ENCODE measurements around the gene PHLDB2. TPM values are rescaled to one million over a fixed set of nuclear protein-coding genes. Genes with fewer than 3 reads are reported as not detected.
"Not testable (repeated sequence)": the region's sequence is repeated elsewhere in the genome, so short reads cannot be mapped to it uniquely, and the experiment has no call there.

Gene PHLDB2
- 1 to 10 TPM; 1.9 to 2.2 TPM for total RNA-seq
- 8.1 TPM for polyA plus RNA-seq

DNA sequence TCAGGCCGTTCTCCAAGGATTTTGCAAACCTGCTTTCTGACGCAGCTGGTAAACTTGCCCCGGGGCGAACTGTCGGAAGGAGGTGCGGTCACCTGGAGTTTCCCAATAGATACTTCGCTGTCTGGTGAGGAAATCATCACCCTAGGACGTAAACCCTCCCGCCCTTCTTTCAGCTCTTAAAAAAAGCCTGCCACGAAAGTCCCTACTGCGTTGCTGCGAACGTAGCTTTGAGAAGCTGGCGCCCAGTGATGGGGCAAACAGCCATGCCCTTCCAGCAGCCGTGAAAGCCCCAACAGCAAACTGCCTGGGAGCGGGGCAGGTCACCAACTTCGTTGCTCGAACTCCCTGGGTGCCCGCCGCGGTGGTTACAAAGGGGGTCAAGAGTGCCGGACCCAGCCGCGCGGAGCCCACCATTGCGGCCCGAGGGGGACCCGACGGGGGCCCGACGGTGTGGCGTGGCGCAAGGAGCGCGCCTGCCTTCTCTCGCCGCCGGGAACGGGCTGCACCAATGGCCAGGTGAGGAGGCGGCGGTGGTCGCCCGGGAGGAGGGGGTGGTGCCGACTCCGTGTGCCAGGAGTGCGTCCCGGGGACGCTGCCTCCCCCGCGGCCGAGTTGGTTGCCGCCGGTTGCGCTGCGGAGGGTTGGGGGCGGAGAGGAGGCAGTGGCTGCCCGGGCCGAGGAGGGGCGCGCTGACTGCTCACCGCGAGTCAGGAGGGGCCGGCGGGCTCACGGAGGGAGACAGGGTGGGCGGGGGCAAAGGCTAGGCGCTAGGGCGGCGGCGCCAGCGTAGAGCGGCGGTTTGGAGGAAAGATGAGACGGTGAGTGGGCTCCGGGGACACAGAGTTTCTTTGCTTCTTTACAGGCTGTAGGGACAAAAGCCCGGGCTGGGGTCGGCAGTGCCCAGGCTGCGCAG lies at the start of gene PHLDB2:
Gene PHLDB2, plus strand, starts transcription at position 205 of the 913 bp plus-strand sequence. CDS start 24,813 bp downstream, outside the sequence.
- DNase-seq, result peak; percentile 42 to 84 (median 62)
- H3K36me3 Mint-ChIP-seq, result peaks cover 0 to 9% (median 0%) of the 10 kb centered on the region in 3 donors
- no peaks in the 10 kb centered on the region for H3K9me3 Mint-ChIP-seq
- peak within 1 kb of the TSS; percentile 61 for H3K27ac ChIP-seq (ENCODE audit: low read depth, low read length)
- H3K27me3 ChIP-seq (ENCODE audit: insufficient read depth, low read length, poor library complexity, severe bottlenecking), result peaks cover 5% of the 10 kb centered on the region
- H3K4me1 ChIP-seq (ENCODE audit: insufficient read depth, low read length), result peaks cover 6% of the 10 kb centered on the region
- H3K27me3 Mint-ChIP-seq, result peaks cover 0 to 2% of the 10 kb centered on the region in 2 donors
- no peaks in the 10 kb centered on the region for H3K9me3 ChIP-seq (ENCODE audit: low read length)
- POLR2A ChIA-PET, result interaction anchor here (0.6 to 1.7 kb wide), 7 partner anchors 10 to 241 kb away, joined by 3 to 11 read pairs (median 5); partner anchors contain the start of gene ABHD10
- CTCF ChIA-PET, result interaction anchor here (0.7 to 2.8 kb wide), 21 partner anchors 7 to 220 kb away, joined by 3 to 42 read pairs (median 3); partner anchors contain the start of gene ABHD10
- H3K4me3 Mint-ChIP-seq, result peak within 1 kb of the TSS; percentile 94 to 99 (median 97)
- peaks cover 30 to 33% (median 32%) of the 10 kb centered on the region in 3 donors for H3K4me1 Mint-ChIP-seq
- no peaks in the 10 kb centered on the region for H3K36me3 ChIP-seq (ENCODE audit: insufficient read depth, low read length)
- peak within 1 kb of the TSS; percentile 87 to 98 (median 94) for H3K27ac Mint-ChIP-seq
- peak within 1 kb of the TSS; percentile 78 for H3K4me3 ChIP-seq (ENCODE audit: low read length)

- H3K27ac ChIP-seq (ENCODE audit: low read depth, low read length), result no peak overlapping the region
- Mint-ChIP-seq H3K4me1 (no peaks in the 10 kb centered on the region), H3K36me3 (peaks cover 0 to 9% (median 0%) of the 10 kb centered on the region in 3 donors), H3K4me3 (no peak overlapping the region), H3K27me3 (peaks cover 0 to 4% of the 10 kb centered on the region in 2 donors), H3K9me3 (peaks cover 3 to 8% (median 8%) of the 10 kb centered on the region in 5 donors), H3K27ac (no peak overlapping the region)
- no peaks in the 10 kb centered on the region for H3K9me3 ChIP-seq (ENCODE audit: low read length)
- POLR2A ChIA-PET, result no interaction called here
- CTCF ChIA-PET, result no interaction called here
- no peaks in the 10 kb centered on the region for H3K36me3 ChIP-seq (ENCODE audit: insufficient read depth, low read length)
- H3K4me1 ChIP-seq (ENCODE audit: insufficient read depth, low read length), result no peaks in the 10 kb centered on the region
- no peaks in the 10 kb centered on the region for H3K27me3 ChIP-seq (ENCODE audit: insufficient read depth, low read length, poor library complexity, severe bottlenecking)
- DNase-seq, result no peak
- no peak overlapping the region for H3K4me3 ChIP-seq (ENCODE audit: low read length)
These were observed 48.2 kb upstream of the PHLDB2 start for GRCh38 chr3:111810909-111811308.

DNA sequence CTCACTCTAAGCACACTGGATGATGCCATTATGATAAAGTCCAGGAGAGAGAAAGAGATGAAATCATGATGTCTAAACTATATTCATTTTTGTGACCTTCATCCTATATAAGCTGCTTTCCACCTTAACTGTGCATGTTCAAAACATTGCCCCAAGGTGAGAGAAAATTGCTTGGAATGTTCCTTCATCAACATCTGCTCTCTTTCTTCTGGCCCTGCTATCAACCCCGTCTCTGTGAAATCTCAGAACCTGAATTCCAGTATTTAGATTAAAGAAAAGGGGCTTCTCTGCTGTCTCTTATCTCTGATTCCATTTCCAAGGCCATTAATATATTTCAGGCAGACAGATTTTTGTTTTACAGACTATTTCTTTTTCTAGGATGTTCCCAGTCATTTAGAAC lies 47.3 kb upstream of the PHLDB2 start:
- ChIA-PET POLR2A (no interaction called here), CTCF (no interaction called here)
- Mint-ChIP-seq H3K27me3 (peaks cover 0 to 4% of the 10 kb centered on the region in 2 donors), H3K36me3 (peaks cover 0 to 12% (median under 1%) of the 10 kb centered on the region in 3 donors), H3K4me1 (no peaks in the 10 kb centered on the region), H3K4me3 (no peak overlapping the region), H3K27ac (no peak overlapping the region), H3K9me3 (peaks cover 5 to 15% (median 8%) of the 10 kb centered on the region in 5 donors)
- no peak overlapping the region for H3K4me3 ChIP-seq (ENCODE audit: low read length)
- H3K27ac ChIP-seq (ENCODE audit: low read depth, low read length), result no peak overlapping the region
- DNase-seq, result no peak
- H3K36me3 ChIP-seq (ENCODE audit: insufficient read depth, low read length), result no peaks in the 10 kb centered on the region
- no peaks in the 10 kb centered on the region for H3K27me3 ChIP-seq (ENCODE audit: insufficient read depth, low read length, poor library complexity, severe bottlenecking)
- H3K4me1 ChIP-seq (ENCODE audit: insufficient read depth, low read length), result no peaks in the 10 kb centered on the region
- H3K9me3 ChIP-seq (ENCODE audit: low read length), result no peaks in the 10 kb centered on the region

DNA sequence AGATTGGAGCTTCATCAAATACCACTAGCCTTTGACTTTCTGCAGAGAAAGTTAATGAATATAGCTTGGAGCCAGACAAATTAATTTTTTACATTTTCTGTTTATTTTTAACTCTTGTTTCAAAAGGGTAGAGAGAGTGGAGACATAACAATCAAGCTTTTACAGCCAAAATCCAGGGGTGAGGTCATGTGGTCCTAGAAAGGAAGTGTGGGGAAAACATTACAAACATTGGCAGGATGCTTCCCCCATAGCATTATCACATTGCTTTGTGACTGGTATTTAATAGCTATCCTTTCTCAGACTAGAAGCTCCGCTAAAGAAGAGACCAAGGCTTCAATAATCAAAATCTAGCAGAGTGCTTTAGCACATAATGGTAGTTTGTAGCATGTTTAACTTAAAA lies 46.4 kb upstream of the PHLDB2 start:
- peaks cover 0 to 4% of the 10 kb centered on the region in 2 donors for H3K27me3 Mint-ChIP-seq
- CTCF ChIA-PET, result no interaction called here

GRCh38 chr3:111813441-111813840 lies 45.6 kb upstream of the PHLDB2 start:
- Histone ChIP-seq H3K9me3 (ENCODE audit: low read length) (no peaks in the 10 kb centered on the region), H3K27me3 (ENCODE audit: insufficient read depth, low read length, poor library complexity, severe bottlenecking) (no peaks in the 10 kb centered on the region), H3K4me3 (ENCODE audit: low read length) (no peak overlapping the region), H3K27ac (ENCODE audit: low read depth, low read length) (no peak overlapping the region), H3K4me1 (ENCODE audit: insufficient read depth, low read length) (no peaks in the 10 kb centered on the region), H3K36me3 (ENCODE audit: insufficient read depth, low read length) (no peaks in the 10 kb centered on the region)
- Mint-ChIP-seq H3K36me3 (peaks cover 0 to 25% (median 2%) of the 10 kb centered on the region in 3 donors), H3K4me3 (no peak overlapping the region), H3K27ac (no peak overlapping the region), H3K4me1 (no peaks in the 10 kb centered on the region), H3K27me3 (peaks cover 0 to 4% of the 10 kb centered on the region in 2 donors), H3K9me3 (peaks cover 5 to 18% (median 12%) of the 10 kb centered on the region in 5 donors)
- DNase-seq, result no peak
- CTCF ChIA-PET, result no interaction called here
- POLR2A ChIA-PET, result no interaction called here

More for the DNA sequence above, 46.4 kb upstream of the PHLDB2 start:
- Mint-ChIP-seq H3K36me3 (peaks cover 0 to 20% (median 2%) of the 10 kb centered on the region in 3 donors), H3K27ac (no peak overlapping the region), H3K4me1 (no peaks in the 10 kb centered on the region), H3K9me3 (peaks cover 5 to 18% (median 12%) of the 10 kb centered on the region in 5 donors), H3K4me3 (no peak overlapping the region)
- H3K27me3 ChIP-seq (ENCODE audit: insufficient read depth, low read length, poor library complexity, severe bottlenecking), result no peaks in the 10 kb centered on the region
- POLR2A ChIA-PET, result no interaction called here
- DNase-seq, result no peak
- no peak overlapping the region for H3K27ac ChIP-seq (ENCODE audit: low read depth, low read length)
- H3K9me3 ChIP-seq (ENCODE audit: low read length), result no peaks in the 10 kb centered on the region
- H3K4me1 ChIP-seq (ENCODE audit: insufficient read depth, low read length), result no peaks in the 10 kb centered on the region
- no peak overlapping the region for H3K4me3 ChIP-seq (ENCODE audit: low read length)
- H3K36me3 ChIP-seq (ENCODE audit: insufficient read depth, low read length), result no peaks in the 10 kb centered on the region

DNA sequence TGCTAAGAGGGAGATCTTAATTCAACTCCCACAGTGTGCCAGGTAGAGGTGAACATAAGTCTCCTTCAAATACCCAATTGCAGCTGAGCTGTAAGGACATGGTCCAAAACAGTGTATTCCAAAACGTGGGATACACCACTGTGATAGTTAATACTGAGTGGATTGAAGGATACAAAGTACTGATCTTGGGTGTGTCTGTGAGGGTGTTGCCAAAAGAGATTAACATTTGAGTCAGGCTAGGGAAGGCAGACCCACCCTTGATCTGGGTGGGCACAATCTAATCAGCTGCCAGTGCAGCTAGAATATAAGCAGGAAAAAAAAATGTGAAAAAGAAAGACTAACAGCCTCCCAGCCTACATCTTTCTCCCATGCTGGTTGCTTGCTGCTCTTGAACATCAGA lies 45.1 kb upstream of the PHLDB2 start:
- Mint-ChIP-seq H3K4me1 (no peaks in the 10 kb centered on the region), H3K4me3 (no peak overlapping the region), H3K9me3 (peaks cover 5 to 18% (median 14%) of the 10 kb centered on the region in 5 donors), H3K36me3 (peaks cover 0 to 30% (median 2%) of the 10 kb centered on the region in 3 donors), H3K27ac (no peak overlapping the region), H3K27me3 (peaks cover 0 to 4% of the 10 kb centered on the region in 2 donors)
- Histone ChIP-seq H3K27me3 (ENCODE audit: insufficient read depth, low read length, poor library complexity, severe bottlenecking) (no peaks in the 10 kb centered on the region), H3K9me3 (ENCODE audit: low read length) (no peaks in the 10 kb centered on the region), H3K4me1 (ENCODE audit: insufficient read depth, low read length) (no peaks in the 10 kb centered on the region), H3K27ac (ENCODE audit: low read depth, low read length) (no peak overlapping the region), H3K36me3 (ENCODE audit: insufficient read depth, low read length) (no peaks in the 10 kb centered on the region), H3K4me3 (ENCODE audit: low read length) (no peak overlapping the region)
- DNase-seq, result no peak
- ChIA-PET CTCF (no interaction called here), POLR2A (no interaction called here)

DNA sequence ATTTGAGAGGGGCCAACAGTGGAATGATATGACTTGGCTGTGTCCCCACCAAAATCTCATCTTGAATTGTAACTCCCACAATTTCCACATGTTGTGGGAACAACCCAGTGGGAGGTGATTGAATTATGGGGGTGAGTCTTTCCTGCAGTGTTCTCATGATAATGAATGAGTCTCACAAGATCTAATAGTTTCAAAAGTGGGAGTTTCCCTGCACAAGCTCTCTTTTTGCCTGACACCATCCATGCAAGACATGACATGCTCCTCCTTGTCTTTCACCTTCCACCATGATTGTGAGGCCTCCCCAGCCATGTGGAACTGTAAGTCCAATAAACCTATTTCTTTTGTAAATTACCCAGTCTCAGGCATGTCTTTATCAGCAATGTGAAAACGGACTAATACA lies 42.3 kb upstream of the PHLDB2 start:
- DNase-seq; H3K27me3 ChIP-seq (ENCODE audit: insufficient read depth, low read length, poor library complexity, severe bottlenecking); H3K27ac Mint-ChIP-seq; H3K4me3 ChIP-seq (ENCODE audit: low read length); H3K4me1 Mint-ChIP-seq; H3K4me1 ChIP-seq (ENCODE audit: insufficient read depth, low read length); H3K27me3 Mint-ChIP-seq; H3K9me3 ChIP-seq (ENCODE audit: low read length); POLR2A ChIA-PET; H3K36me3 ChIP-seq (ENCODE audit: insufficient read depth, low read length); H3K27ac ChIP-seq (ENCODE audit: low read depth, low read length); H3K4me3 Mint-ChIP-seq: not testable (repeated sequence)
- H3K9me3 Mint-ChIP-seq, result peaks cover 5 to 27% (median 24%) of the 10 kb centered on the region in 5 donors
- peaks cover 0 to 45% (median 8%) of the 10 kb centered on the region in 3 donors for H3K36me3 Mint-ChIP-seq
- CTCF ChIA-PET, result interaction anchor here (1.3 to 1.5 kb wide), 2 partner anchors 9 to 44 kb away, joined by 3 to 6 read pairs; no protein-coding TSS in a partner anchor

GRCh38 chr3:111819927-111820326 lies 39.1 kb upstream of the PHLDB2 start:
- Mint-ChIP-seq H3K4me3 (no peak overlapping the region), H3K9me3 (peaks cover 5 to 27% (median 24%) of the 10 kb centered on the region in 5 donors), H3K36me3 (peaks cover 0 to 44% (median 8%) of the 10 kb centered on the region in 3 donors), H3K27ac (no peak overlapping the region), H3K27me3 (peaks cover 0 to 4% of the 10 kb centered on the region in 2 donors), H3K4me1 (no peaks in the 10 kb centered on the region)
- Histone ChIP-seq H3K36me3 (ENCODE audit: insufficient read depth, low read length) (no peaks in the 10 kb centered on the region), H3K27ac (ENCODE audit: low read depth, low read length) (no peak overlapping the region), H3K27me3 (ENCODE audit: insufficient read depth, low read length, poor library complexity, severe bottlenecking) (no peaks in the 10 kb centered on the region), H3K4me3 (ENCODE audit: low read length) (no peak overlapping the region), H3K9me3 (ENCODE audit: low read length) (no peaks in the 10 kb centered on the region), H3K4me1 (ENCODE audit: insufficient read depth, low read length) (no peaks in the 10 kb centered on the region)
- ChIA-PET POLR2A (no interaction called here), CTCF (no interaction called here)
- DNase-seq, result no peak

Data from CD8-positive, alpha-beta memory T cell (primary cell).